HUES64 (cell line): ENCODE measurements around the gene PRPF40B.

Source experiments
- H3K27ac ChIP-seq: 2 replicates; pipeline ENCODE4 v1.7.0; 2013; ENCODE audit warnings: low read depth, low read length, inconsistent platforms
- H3K27me3 ChIP-seq: 2 replicates; pipeline ENCODE4 v1.6.1; 2013; ENCODE audit warnings: mild to moderate bottlenecking, low read length; ENCODE audit not compliant: insufficient read depth
- H3K36me3 ChIP-seq: 2 replicates; pipeline ENCODE4 v1.6.1; 2013; ENCODE audit warnings: mild to moderate bottlenecking, low read length; ENCODE audit not compliant: insufficient read depth
- H3K4me1 ChIP-seq: 2 replicates; pipeline ENCODE4 v1.6.1; 2013; ENCODE audit warnings: mild to moderate bottlenecking, low read length, moderate library complexity; ENCODE audit not compliant: insufficient read depth
- H3K4me3 ChIP-seq: 2 replicates; pipeline ENCODE4 v1.5.1; 2013; ENCODE audit warnings: mild to moderate bottlenecking, low read length, moderate library complexity
- H3K9ac ChIP-seq: 2 replicates; pipeline ENCODE4 v1.6.1; 2013; ENCODE audit warnings: mild to moderate bottlenecking, low read depth, low read length
- H3K9me3 ChIP-seq: 2 replicates; pipeline ENCODE4 v1.6.1; 2013; ENCODE audit warnings: low read depth, low read length; ENCODE audit not compliant: insufficient read depth
- WGBS: fragments of 150-250, 120-280 bp; methylation state at CpG from one replicate; pipeline ENCODE4 v1.1.7; 2013; ENCODE audit warnings: missing lambda C conversion rate; 5-methylcytosine and 5-hydroxymethylcytosine counted together

The PRPF40B gene

GRCh38 chr12:49642370-49642802 is 19.0 kb downstream of the PRPF40B start:
- H3K4me1 ChIP-seq, result peaks cover 3% of the 10 kb centered on the region; the same call in 1 of the 2 replicates
- H3K9me3 ChIP-seq, result no peaks in the 10 kb centered on the region
- no peak overlapping the region for H3K9ac ChIP-seq
- WGBS, result 94% methylated on average over 11 of the region's 11 CpGs
- no peak overlapping the region for H3K4me3 ChIP-seq
- 0 out of 2 replicates have a peak overlapping the region, but pooled peaks have one; percentile 7 for H3K27ac ChIP-seq
- no peaks in the 10 kb centered on the region for H3K27me3 ChIP-seq
- peaks cover 66% of the 10 kb centered on the region for H3K36me3 ChIP-seq

- H3K4me3 ChIP-seq, result no peak overlapping the region
- no peaks in the 10 kb centered on the region for H3K27me3 ChIP-seq
- no peaks in the 10 kb centered on the region for H3K4me1 ChIP-seq
- H3K9me3 ChIP-seq, result no peaks in the 10 kb centered on the region
- peaks cover 64% of the 10 kb centered on the region for H3K36me3 ChIP-seq
- WGBS, result 90% methylated on average over 5 of the region's 7 CpGs
- no peak overlapping the region for H3K9ac ChIP-seq
- no peak overlapping the region for H3K27ac ChIP-seq
Measured at GRCh38 chr12:49643135-49643534, 19.8 kb downstream of the PRPF40B start.

- no peaks in the 10 kb centered on the region for H3K27me3 ChIP-seq
- no peak overlapping the region for H3K4me3 ChIP-seq
- WGBS, result 93% methylated on average over 10 of the region's 10 CpGs
- H3K9ac ChIP-seq, result no peak overlapping the region
- no peaks in the 10 kb centered on the region for H3K4me1 ChIP-seq
- no peak overlapping the region for H3K27ac ChIP-seq
- H3K9me3 ChIP-seq, result no peaks in the 10 kb centered on the region
- H3K36me3 ChIP-seq, result peaks cover 64% of the 10 kb centered on the region
Measured at GRCh38 chr12:49643961-49644619, 20.7 kb downstream of the PRPF40B start.

GRCh38 chr12:49644620-49644994 is 21.2 kb downstream of the PRPF40B start:
- H3K27ac ChIP-seq, result no peak overlapping the region
- H3K4me1 ChIP-seq, result no peaks in the 10 kb centered on the region
- H3K27me3 ChIP-seq, result no peaks in the 10 kb centered on the region
- WGBS, result 37% methylated on average over 1 of the region's 2 CpGs
- no peaks in the 10 kb centered on the region for H3K9me3 ChIP-seq
- H3K4me3 ChIP-seq, result no peak overlapping the region
- no peak overlapping the region for H3K9ac ChIP-seq
- peaks cover 66% of the 10 kb centered on the region for H3K36me3 ChIP-seq

GRCh38 chr12:49645146-49646039 is 22.0 kb downstream of the PRPF40B start:
- no peaks in the 10 kb centered on the region for H3K9me3 ChIP-seq
- no peaks in the 10 kb centered on the region for H3K27me3 ChIP-seq
- H3K4me1 ChIP-seq, result no peaks in the 10 kb centered on the region
- WGBS, result 96% methylated on average over 6 of the region's 6 CpGs
- H3K4me3 ChIP-seq, result no peak overlapping the region
- peaks cover 74% of the 10 kb centered on the region for H3K36me3 ChIP-seq
- no peak overlapping the region for H3K9ac ChIP-seq
- H3K27ac ChIP-seq, result no peak overlapping the region

GRCh38 chr12:49646331-49646830 is 23.0 kb downstream of the PRPF40B start:
- Histone ChIP-seq H3K36me3 (peaks cover 81% of the 10 kb centered on the region), H3K9ac (no peak overlapping the region)
- whole genome bisulfite sequencing, result 96% methylated on average over 7 of the region's 7 CpGs

GRCh38 chr12:49646871-49647654 is 23.7 kb downstream of the PRPF40B start:
- H3K4me3 ChIP-seq, result no peak overlapping the region
- no peaks in the 10 kb centered on the region for H3K9me3 ChIP-seq
- no peak overlapping the region for H3K9ac ChIP-seq
- 89% methylated on average over 12 of the region's 12 CpGs for WGBS
- no peak overlapping the region for H3K27ac ChIP-seq
- no peaks in the 10 kb centered on the region for H3K27me3 ChIP-seq
- peaks cover 80% of the 10 kb centered on the region for H3K36me3 ChIP-seq
- H3K4me1 ChIP-seq, result no peaks in the 10 kb centered on the region

More at GRCh38 chr12:49646331-49646830, 23.0 kb downstream of the PRPF40B start:
- H3K27me3 ChIP-seq, result no peaks in the 10 kb centered on the region
- no peaks in the 10 kb centered on the region for H3K9me3 ChIP-seq
- H3K4me3 ChIP-seq, result no peak overlapping the region
- H3K27ac ChIP-seq, result no peak overlapping the region
- no peaks in the 10 kb centered on the region for H3K4me1 ChIP-seq

GRCh38 chr12:49647827-49648711 is 24.7 kb downstream of the PRPF40B start:
- Histone ChIP-seq H3K4me1 (no peaks in the 10 kb centered on the region), H3K27me3 (no peaks in the 10 kb centered on the region), H3K27ac (peak overlapping the region; percentile 34; the same call in 1 of the 2 replicates), H3K9me3 (no peaks in the 10 kb centered on the region), H3K4me3 (no peak overlapping the region), H3K9ac (no peak overlapping the region), H3K36me3 (peaks cover 76% of the 10 kb centered on the region)
- 90% methylated on average over 15 of the region's 15 CpGs for WGBS

GRCh38 chr12:49648712-49649003 is 25.3 kb downstream of the PRPF40B start:
- peak overlapping the region; percentile 34; the same call in 1 of the 2 replicates for H3K27ac ChIP-seq
- H3K4me1 ChIP-seq, result no peaks in the 10 kb centered on the region
- 90% methylated on average over 3 of the region's 3 CpGs for WGBS
- H3K9ac ChIP-seq, result no peak overlapping the region
- no peaks in the 10 kb centered on the region for H3K27me3 ChIP-seq
- peaks cover 78% of the 10 kb centered on the region for H3K36me3 ChIP-seq
- H3K4me3 ChIP-seq, result no peak overlapping the region
- no peaks in the 10 kb centered on the region for H3K9me3 ChIP-seq

GRCh38 chr12:49649445-49649844 is 26.1 kb downstream of the PRPF40B start:
- Histone ChIP-seq H3K27me3 (no peaks in the 10 kb centered on the region), H3K36me3 (peaks cover 78% of the 10 kb centered on the region), H3K9ac (no peak overlapping the region), H3K9me3 (no peaks in the 10 kb centered on the region), H3K4me3 (no peak overlapping the region), H3K27ac (no peak overlapping the region), H3K4me1 (no peaks in the 10 kb centered on the region)
- 97% methylated on average over 11 of the region's 11 CpGs for WGBS
